Measurements from ENCODE around the gene RFNG. TPM values are rescaled to one million over a fixed set of nuclear protein-coding genes. Genes with fewer than 3 reads are reported as not detected.

RFNG gene
- total RNA-seq, 1 donor from 2014 or later, result 40.2 TPM

DNA sequence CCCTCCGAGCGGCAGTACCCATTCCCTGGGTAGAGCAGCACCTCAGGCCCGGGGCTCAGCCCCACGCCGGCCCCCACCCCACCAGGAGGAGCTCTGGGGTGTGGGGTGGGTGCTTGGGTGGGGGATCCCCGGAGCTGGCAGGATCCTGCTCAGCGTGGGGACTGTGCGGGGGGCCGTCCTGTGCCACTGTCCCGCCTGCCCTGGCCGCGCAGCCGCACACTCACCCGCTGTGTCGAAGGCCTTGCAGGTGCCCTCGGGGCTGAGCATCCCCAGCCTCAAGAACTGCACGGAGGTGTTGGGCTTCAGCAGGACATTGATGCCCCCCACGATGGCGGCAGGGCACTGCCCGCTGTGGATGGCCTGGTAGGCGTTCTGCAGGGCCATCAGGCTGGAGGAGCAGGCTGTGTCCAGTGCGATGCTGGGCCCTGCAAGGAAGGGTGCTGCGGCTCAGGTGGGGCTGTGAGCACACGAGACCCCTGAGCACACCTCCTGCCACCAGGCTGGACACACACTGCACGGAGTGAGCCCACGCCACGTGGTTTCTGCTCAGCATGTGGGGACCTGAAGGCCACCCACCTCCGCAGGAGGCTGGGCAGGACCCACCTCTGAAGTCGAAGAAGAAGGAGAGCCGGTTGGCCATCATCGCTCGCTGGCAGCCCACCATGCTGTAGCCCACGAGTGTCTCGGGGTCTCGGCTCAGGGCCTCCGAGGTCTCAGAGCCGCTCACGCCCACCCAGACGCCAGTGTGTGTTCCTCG is 41.6 kb upstream of the RFNG start:
- H3K27ac ChIP-seq (ENCODE audit: low read depth, low read length), result no peak overlapping the region
- H3K4me3 Mint-ChIP-seq (ENCODE audit: unreplicated experiment), result no peak overlapping the region
- TF ChIP-seq EZH2 (IDR thresholded peaks at IDR 0.05; ENCODE audit: insufficient read depth, low read length), result no peak
- TF ChIP-seq, protein P1, sequence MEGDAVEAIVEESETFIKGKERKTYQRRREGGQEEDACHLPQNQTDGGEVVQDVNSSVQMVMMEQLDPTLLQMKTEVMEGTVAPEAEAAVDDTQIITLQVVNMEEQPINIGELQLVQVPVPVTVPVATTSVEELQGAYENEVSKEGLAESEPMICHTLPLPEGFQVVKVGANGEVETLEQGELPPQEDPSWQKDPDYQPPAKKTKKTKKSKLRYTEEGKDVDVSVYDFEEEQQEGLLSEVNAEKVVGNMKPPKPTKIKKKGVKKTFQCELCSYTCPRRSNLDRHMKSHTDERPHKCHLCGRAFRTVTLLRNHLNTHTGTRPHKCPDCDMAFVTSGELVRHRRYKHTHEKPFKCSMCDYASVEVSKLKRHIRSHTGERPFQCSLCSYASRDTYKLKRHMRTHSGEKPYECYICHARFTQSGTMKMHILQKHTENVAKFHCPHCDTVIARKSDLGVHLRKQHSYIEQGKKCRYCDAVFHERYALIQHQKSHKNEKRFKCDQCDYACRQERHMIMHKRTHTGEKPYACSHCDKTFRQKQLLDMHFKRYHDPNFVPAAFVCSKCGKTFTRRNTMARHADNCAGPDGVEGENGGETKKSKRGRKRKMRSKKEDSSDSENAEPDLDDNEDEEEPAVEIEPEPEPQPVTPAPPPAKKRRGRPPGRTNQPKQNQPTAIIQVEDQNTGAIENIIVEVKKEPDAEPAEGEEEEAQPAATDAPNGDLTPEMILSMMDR (IDR thresholded peaks at IDR 0.05; ENCODE audit: insufficient read depth, low read depth, low read length), result no peak
- no peak overlapping the region for H3K4me2 ChIP-seq (ENCODE audit: low read length)
- no peak overlapping the region for H3K4me3 ChIP-seq (ENCODE audit: insufficient read depth, low read depth, low read length)
- H3K36me3 ChIP-seq (ENCODE audit: insufficient read depth, low read length), result peaks cover 14% of the 10 kb centered on the region
- no peak for FAIRE-seq
- H3K79me2 ChIP-seq (ENCODE audit: insufficient read depth, low read length), result peaks cover 62% of the 10 kb centered on the region
- H3K27me3 ChIP-seq (ENCODE audit: insufficient read depth, low read length), result no peaks in the 10 kb centered on the region
- no peak overlapping the region for H2AFZ ChIP-seq (ENCODE audit: low read depth, low read length)
- no peak for DNase-seq (ENCODE audit: low read depth)
- H3K9me3 Mint-ChIP-seq (ENCODE audit: unreplicated experiment), result no peaks in the 10 kb centered on the region
- H3K4me1 ChIP-seq (ENCODE audit: insufficient read depth, low read length), result peaks cover 16% of the 10 kb centered on the region
- H3K9me3 ChIP-seq (ENCODE audit: insufficient read depth, low read depth, low read length), result no peaks in the 10 kb centered on the region
- no peaks in the 10 kb centered on the region for H3K4me1 Mint-ChIP-seq (ENCODE audit: low read depth, unreplicated experiment)
- H3K36me3 Mint-ChIP-seq (ENCODE audit: low read depth, unreplicated experiment), result no peaks in the 10 kb centered on the region
- H3K27me3 Mint-ChIP-seq (ENCODE audit: low read depth, unreplicated experiment), result no peaks in the 10 kb centered on the region
- H3K27ac Mint-ChIP-seq (ENCODE audit: unreplicated experiment), result no peak overlapping the region
- H3K9ac ChIP-seq (ENCODE audit: low read length), result no peak overlapping the region
- peaks cover 77% of the 10 kb centered on the region for H4K20me1 ChIP-seq (ENCODE audit: insufficient read depth, low read length)

DNA sequence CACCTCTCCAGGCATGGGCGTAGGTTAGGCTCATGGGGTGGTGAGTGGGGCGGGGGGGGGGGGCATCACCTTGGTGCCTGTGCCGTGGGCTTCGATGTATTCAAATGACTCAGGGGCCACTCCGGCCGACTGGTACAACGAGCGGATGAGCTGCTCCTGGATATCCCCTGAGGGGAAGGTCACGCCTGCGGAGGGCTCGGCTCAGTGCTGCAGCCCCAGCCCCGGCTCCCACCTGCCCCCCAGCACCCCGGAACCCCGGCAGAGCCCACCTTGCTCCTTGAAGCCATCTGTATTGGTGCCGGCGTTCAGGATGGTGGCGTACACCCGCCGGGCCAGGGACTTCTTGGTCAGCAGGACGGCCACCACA is 41.0 kb upstream of the RFNG start:
- no peak overlapping the region for H3K27ac ChIP-seq (ENCODE audit: low read depth, low read length)
- no peaks in the 10 kb centered on the region for H3K27me3 ChIP-seq (ENCODE audit: insufficient read depth, low read length)
- H3K4me2 ChIP-seq (ENCODE audit: low read length), result no peak overlapping the region
- FAIRE-seq (no peak), DNase-seq (ENCODE audit: low read depth) (no peak)
- TF ChIP-seq, protein P1 (IDR thresholded peaks at IDR 0.05; ENCODE audit: insufficient read depth, low read depth, low read length), result no peak
- TF ChIP-seq EZH2 (IDR thresholded peaks at IDR 0.05; ENCODE audit: insufficient read depth, low read length), result no peak
- H3K4me3 ChIP-seq (ENCODE audit: insufficient read depth, low read depth, low read length), result no peak overlapping the region
- peaks cover 16% of the 10 kb centered on the region for H3K4me1 ChIP-seq (ENCODE audit: insufficient read depth, low read length)
- no peaks in the 10 kb centered on the region for H3K27me3 Mint-ChIP-seq (ENCODE audit: low read depth, unreplicated experiment)
- no peaks in the 10 kb centered on the region for H3K9me3 Mint-ChIP-seq (ENCODE audit: unreplicated experiment)
- H3K9ac ChIP-seq (ENCODE audit: low read length), result no peak overlapping the region
- no peaks in the 10 kb centered on the region for H3K36me3 Mint-ChIP-seq (ENCODE audit: low read depth, unreplicated experiment)
- H3K79me2 ChIP-seq (ENCODE audit: insufficient read depth, low read length), result peaks cover 58% of the 10 kb centered on the region
- no peaks in the 10 kb centered on the region for H3K9me3 ChIP-seq (ENCODE audit: insufficient read depth, low read depth, low read length)
- no peak overlapping the region for H3K4me3 Mint-ChIP-seq (ENCODE audit: unreplicated experiment)
- peaks cover 16% of the 10 kb centered on the region for H3K36me3 ChIP-seq (ENCODE audit: insufficient read depth, low read length)
- no peaks in the 10 kb centered on the region for H3K4me1 Mint-ChIP-seq (ENCODE audit: low read depth, unreplicated experiment)
- H3K27ac Mint-ChIP-seq (ENCODE audit: unreplicated experiment), result no peak overlapping the region
- peaks cover 80% of the 10 kb centered on the region for H4K20me1 ChIP-seq (ENCODE audit: insufficient read depth, low read length)
- no peak overlapping the region for H2AFZ ChIP-seq (ENCODE audit: low read depth, low read length)

DNA sequence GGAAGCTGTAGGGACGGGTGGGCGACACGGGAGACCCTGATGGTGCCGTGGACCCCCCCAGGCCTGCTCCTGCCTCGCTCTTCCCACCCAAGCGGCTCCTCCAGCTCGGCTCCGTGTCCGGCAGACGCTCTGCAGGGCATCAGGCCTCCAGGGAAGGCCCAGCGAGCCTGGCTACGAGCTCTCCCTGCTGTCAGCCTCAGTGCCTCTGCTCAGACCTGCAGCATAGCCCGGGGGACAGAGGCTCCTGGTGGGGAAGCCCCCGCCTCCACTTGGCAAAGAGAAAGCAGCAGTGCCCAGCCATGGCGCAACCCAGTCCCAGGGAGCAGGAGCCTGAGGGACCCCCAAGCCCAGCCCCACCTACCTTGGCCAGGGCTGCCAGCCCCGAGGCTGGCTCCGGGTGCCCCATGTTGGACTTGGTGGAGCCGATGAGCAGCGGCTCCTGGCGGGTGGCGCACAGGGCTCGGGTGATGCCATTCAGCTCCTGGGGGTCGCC is 40.5 kb upstream of the RFNG start:
- Mint-ChIP-seq H3K4me3 (ENCODE audit: unreplicated experiment) (no peak overlapping the region), H3K27ac (ENCODE audit: unreplicated experiment) (no peak overlapping the region), H3K9me3 (ENCODE audit: unreplicated experiment) (no peaks in the 10 kb centered on the region), H3K4me1 (ENCODE audit: low read depth, unreplicated experiment) (no peaks in the 10 kb centered on the region), H3K27me3 (ENCODE audit: low read depth, unreplicated experiment) (no peaks in the 10 kb centered on the region), H3K36me3 (ENCODE audit: low read depth, unreplicated experiment) (no peaks in the 10 kb centered on the region)
- DNase-seq (ENCODE audit: low read depth) (no peak), FAIRE-seq (no peak)
- Histone ChIP-seq H3K79me2 (ENCODE audit: insufficient read depth, low read length) (peaks cover 53% of the 10 kb centered on the region), H3K4me1 (ENCODE audit: insufficient read depth, low read length) (peaks cover 16% of the 10 kb centered on the region), H3K4me2 (ENCODE audit: low read length) (no peak overlapping the region), H3K27me3 (ENCODE audit: insufficient read depth, low read length) (no peaks in the 10 kb centered on the region), H3K4me3 (ENCODE audit: insufficient read depth, low read depth, low read length) (no peak overlapping the region), H3K9me3 (ENCODE audit: insufficient read depth, low read depth, low read length) (no peaks in the 10 kb centered on the region), H4K20me1 (ENCODE audit: insufficient read depth, low read length) (peaks cover 83% of the 10 kb centered on the region), H3K9ac (ENCODE audit: low read length) (no peak overlapping the region), H2AFZ (ENCODE audit: low read depth, low read length) (no peak overlapping the region), H3K27ac (ENCODE audit: low read depth, low read length) (no peak overlapping the region), H3K36me3 (ENCODE audit: insufficient read depth, low read length) (peaks cover 16% of the 10 kb centered on the region)
- no peak for TF ChIP-seq EZH2 (IDR thresholded peaks at IDR 0.05; ENCODE audit: insufficient read depth, low read length)
- TF ChIP-seq, protein P1 (IDR thresholded peaks at IDR 0.05; ENCODE audit: insufficient read depth, low read depth, low read length), result no peak
